Hepatocyte (in vitro differentiated cells): ENCODE measurements around the gene MIER2. TPM values are rescaled to one million over a fixed set of nuclear protein-coding genes. Genes with fewer than 3 reads are reported as not detected.

Source experiments
- DNase-seq: peaks from one replicate; pipeline ENCODE4 v3.0.0-alpha.2; 2016; ENCODE audit warnings: low spot score
- H2AFZ ChIP-seq: fragments of 200-600 bp; sonication (generic); 2 replicates; pipeline ENCODE4 v1.6.0; 2016; ENCODE audit warnings: antibody characterized with exemption, mild to moderate bottlenecking
- H3K27ac ChIP-seq: fragments of 200-600 bp; sonication (generic); 2 replicates; pipeline ENCODE4 v1.5.1; 2016; ENCODE audit warnings: mild to moderate bottlenecking
- H3K27me3 ChIP-seq: fragments of 200-600 bp; sonication (generic); 2 replicates; pipeline ENCODE4 v1.6.1; 2016
- H3K36me3 ChIP-seq: fragments of 200-600 bp; sonication (generic); replicated peaks from 2 replicates; pipeline ENCODE4 v1.5.1; 2016; ENCODE audit warnings: low read depth; ENCODE audit not compliant: insufficient read depth
- H3K4me1 ChIP-seq: fragments of 200-600 bp; sonication (generic); 2 replicates; pipeline ENCODE4 v1.5.1; 2016; ENCODE audit warnings: mild to moderate bottlenecking, moderate library complexity; ENCODE audit not compliant: insufficient read depth
- H3K4me2 ChIP-seq: fragments of 200-600 bp; sonication (generic); 2 replicates; pipeline ENCODE4 v1.6.0; 2016
- H3K4me3 ChIP-seq: fragments of 200-600 bp; sonication (generic); 2 replicates; pipeline ENCODE4 v1.5.1; 2016; ENCODE audit warnings: mild to moderate bottlenecking
- H3K79me2 ChIP-seq: fragments of 200-600 bp; sonication (generic); 2 replicates; pipeline ENCODE4 v1.6.0; 2017; ENCODE audit warnings: mild to moderate bottlenecking
- H3K9me2 ChIP-seq: fragments of 200-600 bp; sonication (generic); replicated peaks from 2 replicates; pipeline ENCODE4 v1.6.0; 2017; ENCODE audit warnings: mild to moderate bottlenecking; ENCODE audit not compliant: insufficient read depth
- H3K9me3 ChIP-seq: fragments of 200-600 bp; sonication (generic); 2 replicates; pipeline ENCODE4 v1.5.1; 2016; ENCODE audit warnings: low read depth, mild to moderate bottlenecking
- H4K20me1 ChIP-seq: fragments of 200-600 bp; sonication (generic); 2 replicates; pipeline ENCODE4 v1.6.0; 2016; ENCODE audit warnings: mild to moderate bottlenecking; ENCODE audit not compliant: insufficient read depth, poor library complexity, severe bottlenecking
- CTCF ChIP-seq: fragments of 200-600 bp; sonication (generic); IDR thresholded peaks from 2 replicates; pipeline ENCODE4 v1.5.1; 2016; ENCODE audit warnings: antibody characterized with exemption, mild to moderate bottlenecking; ENCODE audit not compliant: poor library complexity
- EZH2 ChIP-seq: fragments of 200-600 bp; sonication (generic); IDR thresholded peaks from 2 replicates; pipeline ENCODE4 v1.6.1; 2016; ENCODE audit warnings: antibody characterized with exemption, mild to moderate bottlenecking, borderline replicate concordance
- EZH2phosphoT487 ChIP-seq: fragments of 200-600 bp; sonication (generic); IDR thresholded peaks from one replicate; pipeline ENCODE4 v1.6.1; 2018; ENCODE audit warnings: antibody characterized with exemption, mild to moderate bottlenecking, low read depth, moderate library complexity; ENCODE audit not compliant: unreplicated experiment, severe bottlenecking
- WGBS: methylation state at CpG from one replicate; pipeline ENCODE4 v1.1.6; 2016; ENCODE audit warnings: low lambda C conversion rate; ENCODE audit errors: missing lambda C conversion rate; 5-methylcytosine and 5-hydroxymethylcytosine counted together
- polyA plus RNA-seq: library from polyadenylated mRNA; unstranded; fragments of >200 nt; fragmentation: Nextera tagmentation; extraction: Ambion mirVana; gene quantifications from 2 replicates; pipeline ENCODE4 v1.2.1, GENCODE V29; 2016
- total RNA-seq: library from RNA; depleted of rRNA; stranded (reverse); fragments of >200 nt; gene quantifications from 2 replicates; pipeline ENCODE4 v1.2.3, GENCODE V29; 2014

The MIER2 gene
- total and polyA plus RNA-seq, 2 experiments from 2014 or later = 8.4 to 47.3 TPM

DNA sequence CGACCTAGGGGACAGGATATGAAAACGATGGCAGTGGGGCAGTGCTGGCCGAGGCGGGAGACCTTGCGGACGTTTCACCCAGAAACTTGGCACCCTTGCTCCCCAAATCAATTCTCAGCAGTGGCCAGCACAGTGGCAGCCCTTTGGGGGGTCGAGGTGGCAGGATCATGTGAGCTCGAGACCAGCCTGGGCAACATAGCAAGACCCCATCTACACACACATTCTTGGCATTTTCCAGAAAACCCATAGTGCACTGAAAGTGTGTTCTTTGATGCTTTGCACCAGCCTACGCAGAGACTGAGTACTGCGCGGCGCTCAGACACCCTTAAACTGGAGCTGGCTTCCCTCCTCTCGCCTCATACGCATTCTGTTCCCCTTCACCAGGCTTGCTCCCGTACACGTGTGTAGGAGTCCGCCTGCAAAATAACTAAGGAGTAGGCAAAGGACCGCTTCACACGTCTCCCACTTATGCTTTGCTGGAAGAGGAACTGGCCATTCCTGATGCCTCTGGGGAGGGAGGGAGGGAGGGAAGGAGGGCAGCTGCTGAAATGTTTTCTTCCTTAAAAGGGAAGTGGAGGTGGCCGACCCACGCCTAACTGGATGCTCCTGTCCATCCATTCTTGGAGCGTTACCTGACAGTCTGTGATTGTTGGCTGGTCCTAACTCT, 23.5 kb upstream of the MIER2 start:
- Histone ChIP-seq H3K79me2 (no peaks in the 10 kb centered on the region), H4K20me1 (no peaks in the 10 kb centered on the region), H3K4me1 (no peaks in the 10 kb centered on the region), H3K4me2 (no peak overlapping the region), H3K27ac (no peak overlapping the region), H3K9me3 (no peaks in the 10 kb centered on the region), H3K9me2 (no peaks in the 10 kb centered on the region), H3K4me3 (no peak overlapping the region), H3K27me3 (peaks cover 4% of the 10 kb centered on the region), H2AFZ (no peak overlapping the region), H3K36me3 (no peaks in the 10 kb centered on the region)
- WGBS = 87% methylated on average over 22 of the region's 22 CpGs
- DNase-seq = no peak
- TF ChIP-seq EZH2phosphoT487 (no peak), CTCF (no peak), EZH2 (no peak)

DNA sequence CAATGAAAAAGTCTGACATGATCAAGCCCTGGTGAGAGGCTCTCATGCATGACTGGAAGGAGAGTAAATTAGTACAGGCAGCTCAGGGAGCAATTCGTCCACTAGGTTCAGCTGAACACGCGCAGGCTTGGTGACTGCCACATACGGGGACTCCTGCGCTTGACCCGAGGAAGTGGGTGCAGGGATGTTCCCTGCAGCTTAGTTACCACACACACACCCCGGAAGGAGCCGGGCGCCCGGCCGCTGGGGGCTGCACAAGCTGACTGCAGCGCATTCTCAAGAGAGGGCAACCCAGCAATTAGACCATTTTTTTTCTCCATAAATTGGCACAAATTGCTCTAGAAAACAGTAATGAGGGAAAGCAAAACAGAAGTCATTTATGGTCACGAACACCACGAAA, 23.0 kb upstream of the MIER2 start:
- no peak overlapping the region for H3K4me2 ChIP-seq
- no peaks in the 10 kb centered on the region for H3K9me2 ChIP-seq
- peaks cover 2% of the 10 kb centered on the region for H3K27me3 ChIP-seq
- no peak overlapping the region for H3K4me3 ChIP-seq
- H4K20me1 ChIP-seq = no peaks in the 10 kb centered on the region
- H3K9me3 ChIP-seq = no peaks in the 10 kb centered on the region
- no peaks in the 10 kb centered on the region for H3K36me3 ChIP-seq
- H3K79me2 ChIP-seq = no peaks in the 10 kb centered on the region
- no peaks in the 10 kb centered on the region for H3K4me1 ChIP-seq
- WGBS = 92% methylated on average over 14 of the region's 14 CpGs
- no peak overlapping the region for H3K27ac ChIP-seq
- TF ChIP-seq CTCF = no peak
- TF ChIP-seq EZH2phosphoT487 = no peak
- no peak for TF ChIP-seq EZH2
- DNase-seq = no peak
- no peak overlapping the region for H2AFZ ChIP-seq

DNA sequence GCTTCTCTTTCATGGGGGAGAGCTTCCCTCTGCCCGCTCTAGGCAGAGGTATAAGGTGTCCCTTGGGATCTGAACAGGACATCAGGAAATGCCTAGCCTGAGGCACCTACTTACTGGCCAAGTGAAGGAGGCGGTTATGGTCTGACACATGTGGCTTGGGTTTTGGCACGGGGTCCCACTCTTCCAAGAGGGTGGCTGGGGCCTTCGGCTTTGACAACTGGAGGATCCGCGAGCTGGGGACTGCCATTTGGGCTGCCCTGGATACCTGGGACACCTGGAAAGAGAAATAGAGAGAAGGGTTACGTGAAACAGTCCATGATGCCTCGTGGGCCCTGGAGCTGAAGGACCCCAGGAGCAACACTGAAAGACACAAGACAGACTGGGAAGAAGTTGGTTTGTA, 22.4 kb upstream of the MIER2 start:
- 96% methylated on average over 8 of the region's 8 CpGs for WGBS
- no peaks in the 10 kb centered on the region for H3K36me3 ChIP-seq
- no peaks in the 10 kb centered on the region for H3K9me2 ChIP-seq
- H3K4me2 ChIP-seq = no peak overlapping the region
- TF ChIP-seq EZH2 = no peak
- no peak for TF ChIP-seq CTCF
- no peaks in the 10 kb centered on the region for H4K20me1 ChIP-seq
- DNase-seq = no peak
- no peaks in the 10 kb centered on the region for H3K4me1 ChIP-seq
- no peak overlapping the region for H3K27ac ChIP-seq
- H3K27me3 ChIP-seq = no peaks in the 10 kb centered on the region
- no peaks in the 10 kb centered on the region for H3K79me2 ChIP-seq
- no peak overlapping the region for H2AFZ ChIP-seq
- no peak overlapping the region for H3K4me3 ChIP-seq
- no peaks in the 10 kb centered on the region for H3K9me3 ChIP-seq
